IgD-negative memory B cell (primary cell): ENCODE results near the gene CATSPER3. TPM values are rescaled to one million over a fixed set of nuclear protein-coding genes. Genes with fewer than 3 reads are reported as not detected.
"Not testable (repeated sequence)": the region's sequence is repeated elsewhere in the genome, so short reads cannot be mapped to it uniquely, and the experiment has no call there.

Source experiments
- H3K27ac Mint-ChIP-seq, 3 donors: one replicate each; pipeline ENCODE4 v1.8.0; 2020 to 2022; ENCODE audit warnings: mild to moderate bottlenecking in 3 of 3, mixed read lengths in 3 of 3, moderate library complexity in 1 of 3
- H3K27me3 Mint-ChIP-seq: one replicate; pipeline ENCODE4 v1.8.0; 2021; ENCODE audit warnings: mixed read lengths
- H3K36me3 Mint-ChIP-seq: one replicate; pipeline ENCODE4 v1.8.0; 2020; ENCODE audit warnings: mild to moderate bottlenecking, mixed read lengths
- H3K4me1 Mint-ChIP-seq, 3 donors: one replicate each; pipeline ENCODE4 v1.8.0; 2020 to 2022; ENCODE audit warnings: mixed read lengths in 3 of 3, mild to moderate bottlenecking in 1 of 3
- H3K4me3 Mint-ChIP-seq, 4 donors: one replicate each; pipeline ENCODE4 v1.8.0; 2020 to 2022; ENCODE audit warnings: mild to moderate bottlenecking in 4 of 4, mixed read lengths in 4 of 4, moderate library complexity in 3 of 4
- H3K9me3 Mint-ChIP-seq, 3 donors: one replicate each; pipeline ENCODE4 v1.8.0; 2020 to 2021; ENCODE audit warnings: mixed read lengths in 3 of 3, mild to moderate bottlenecking in 1 of 3
- polyA plus RNA-seq: library from polyadenylated mRNA; unstranded; fragments of 300-500 nt; fragmentation: Illumina TruSeq; gene quantifications from one replicate; pipeline ENCODE4 v1.2.3, GENCODE V29; 2021

Gene CATSPER3
- polyA plus RNA-seq, 1 donor from 2014 or later = not detected

DNA sequence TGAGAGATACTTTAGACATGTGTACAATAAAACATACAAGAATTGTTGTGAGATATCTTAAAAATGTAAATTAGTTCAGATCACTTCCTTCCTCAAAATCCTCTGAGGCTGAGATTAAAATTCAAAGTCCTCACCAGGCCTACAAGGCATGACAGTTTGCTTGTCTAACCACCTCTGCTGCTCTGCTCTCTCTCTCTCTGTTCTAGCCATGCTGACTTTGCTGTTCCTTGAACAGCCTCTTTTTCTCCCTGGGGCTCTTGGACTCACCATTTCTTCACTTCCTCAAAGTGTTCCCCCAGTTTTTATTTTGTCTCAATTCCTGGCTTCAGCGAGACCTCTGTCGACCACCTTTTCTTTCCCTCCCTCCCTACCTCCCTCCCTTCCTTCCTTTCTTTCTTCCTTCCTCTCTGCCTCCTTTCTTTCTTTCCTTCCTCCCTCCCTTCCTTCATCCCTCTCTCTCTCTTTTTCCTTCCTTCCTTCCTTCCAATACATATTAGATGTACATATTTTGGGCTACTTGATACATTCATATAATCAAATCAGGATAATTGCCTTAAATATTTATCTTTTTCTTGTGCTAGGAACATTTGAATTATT is 27.0 kb downstream of the CATSPER3 start:
- peak overlapping the region in 2 of 4 donors; percentile 40 to 57 for H3K4me3 Mint-ChIP-seq
- H3K27ac Mint-ChIP-seq = no peak overlapping the region
- H3K4me1 Mint-ChIP-seq = peaks cover 14 to 16% (median 16%) of the 10 kb centered on the region in 3 donors
- no peaks in the 10 kb centered on the region for H3K36me3 Mint-ChIP-seq
- H3K9me3 Mint-ChIP-seq = peaks cover 0 to 6% (median 0%) of the 10 kb centered on the region in 3 donors
- no peaks in the 10 kb centered on the region for H3K27me3 Mint-ChIP-seq

DNA sequence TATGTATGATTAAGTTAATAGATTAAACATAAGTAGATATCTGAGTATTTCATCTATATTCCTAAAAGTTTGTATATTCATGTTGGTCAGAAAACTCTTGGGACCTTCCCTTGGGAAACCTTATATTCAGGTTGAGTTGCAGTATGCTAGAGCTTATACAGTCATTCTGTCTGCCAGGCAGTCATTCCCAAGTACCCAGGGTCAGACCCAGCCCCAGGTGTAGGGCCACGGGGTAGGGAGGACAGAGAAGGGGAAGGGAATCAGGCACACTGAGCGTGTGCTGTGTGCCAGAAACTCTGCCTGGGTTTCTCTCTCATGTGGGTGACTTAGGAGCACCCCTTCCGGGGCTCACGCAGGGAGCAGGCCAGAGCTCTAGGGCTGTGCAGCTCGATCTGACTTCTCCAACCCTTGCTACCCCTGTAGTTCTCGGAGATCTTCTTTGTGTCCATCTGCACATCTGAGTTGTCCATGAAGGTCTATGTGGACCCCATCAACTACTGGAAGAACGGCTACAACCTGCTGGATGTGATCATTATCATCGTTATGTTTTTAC is 28.2 kb downstream of the CATSPER3 start:
- Mint-ChIP-seq H3K27ac (no peak overlapping the region), H3K9me3 (peaks cover 0 to 4% (median 0%) of the 10 kb centered on the region in 3 donors), H3K36me3 (no peaks in the 10 kb centered on the region), H3K4me1 (peaks cover 14 to 16% (median 16%) of the 10 kb centered on the region in 3 donors), H3K27me3 (no peaks in the 10 kb centered on the region), H3K4me3 (no peak overlapping the region)

DNA sequence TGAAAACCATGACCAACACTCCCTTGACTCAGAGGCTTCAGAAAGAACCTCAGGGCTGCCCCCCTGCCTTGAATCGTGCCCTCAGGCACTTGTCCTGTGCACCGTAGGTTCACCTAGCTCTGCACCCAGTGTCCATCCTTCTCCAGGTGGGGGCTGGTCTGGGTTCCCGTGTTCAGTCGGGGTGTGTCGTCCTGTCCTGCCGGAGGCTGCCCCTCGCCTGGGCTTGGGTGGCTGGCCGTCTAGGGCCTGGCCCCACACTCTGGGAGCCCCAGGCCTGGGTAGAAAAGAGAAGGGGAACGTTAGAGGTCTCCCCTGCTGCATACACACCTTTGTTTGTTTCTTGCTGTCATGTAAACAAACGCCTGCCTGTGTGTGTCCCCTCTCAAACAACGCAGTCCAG is 29.3 kb downstream of the CATSPER3 start:
- H3K4me3 Mint-ChIP-seq = no peak overlapping the region
- H3K27me3 Mint-ChIP-seq = no peaks in the 10 kb centered on the region
- H3K27ac Mint-ChIP-seq = no peak overlapping the region
- peaks cover 14 to 16% (median 16%) of the 10 kb centered on the region in 3 donors for H3K4me1 Mint-ChIP-seq
- peaks cover 2% of the 10 kb centered on the region for H3K36me3 Mint-ChIP-seq
- no peaks in the 10 kb centered on the region for H3K9me3 Mint-ChIP-seq

DNA sequence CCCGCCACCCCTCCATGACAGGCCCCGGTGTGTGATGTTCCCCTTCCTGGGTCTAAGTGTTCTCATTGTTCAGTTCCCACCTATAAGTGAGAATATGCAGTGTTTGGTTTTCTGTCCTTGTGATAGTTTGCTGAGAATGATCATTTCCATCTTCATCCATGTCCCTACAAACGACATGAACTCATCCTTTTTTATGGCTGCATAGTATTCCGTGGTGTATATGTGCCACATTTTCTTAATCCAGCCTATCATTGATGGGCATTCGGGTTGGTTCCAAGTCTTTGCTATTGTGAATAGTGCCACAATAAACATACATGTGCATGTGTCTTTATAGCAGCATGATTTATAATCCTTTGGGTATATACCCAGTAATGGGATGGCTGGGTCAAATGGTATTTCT is 30.4 kb downstream of the CATSPER3 start:
- not testable (repeated sequence) for H3K27ac Mint-ChIP-seq, H3K4me3 Mint-ChIP-seq, H3K36me3 Mint-ChIP-seq, H3K27me3 Mint-ChIP-seq, H3K9me3 Mint-ChIP-seq
- peaks cover 14 to 16% (median 16%) of the 10 kb centered on the region in 3 donors for H3K4me1 Mint-ChIP-seq

DNA sequence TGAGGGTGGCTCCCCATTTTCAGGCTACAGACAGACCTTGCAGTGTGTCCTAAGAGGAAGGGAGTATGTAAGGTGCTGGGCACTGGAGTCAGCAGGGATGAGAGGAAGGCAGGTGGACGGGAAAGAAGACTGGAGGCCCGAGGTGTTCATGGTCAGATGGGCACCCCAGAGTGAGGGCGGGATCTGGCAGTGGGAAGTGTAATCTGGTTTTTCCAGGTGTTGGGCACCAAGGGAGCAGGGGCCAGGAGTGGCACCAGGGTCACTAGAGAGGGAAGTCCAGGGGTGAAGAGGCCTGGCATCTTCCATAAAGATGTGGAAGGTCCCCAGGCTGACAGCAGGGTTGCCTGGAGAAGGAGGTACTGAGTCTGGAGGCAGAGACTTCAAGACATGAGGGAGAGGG is 36.7 kb downstream of the CATSPER3 start:
- H3K9me3 Mint-ChIP-seq = peaks cover 0 to 2% (median 0%) of the 10 kb centered on the region in 3 donors
- peaks cover 0 to 1% (median 0%) of the 10 kb centered on the region in 3 donors for H3K4me1 Mint-ChIP-seq
- H3K4me3 Mint-ChIP-seq = no peak overlapping the region
- no peak overlapping the region for H3K27ac Mint-ChIP-seq
- H3K36me3 Mint-ChIP-seq = peaks cover 7% of the 10 kb centered on the region
- peaks cover 4% of the 10 kb centered on the region for H3K27me3 Mint-ChIP-seq

DNA sequence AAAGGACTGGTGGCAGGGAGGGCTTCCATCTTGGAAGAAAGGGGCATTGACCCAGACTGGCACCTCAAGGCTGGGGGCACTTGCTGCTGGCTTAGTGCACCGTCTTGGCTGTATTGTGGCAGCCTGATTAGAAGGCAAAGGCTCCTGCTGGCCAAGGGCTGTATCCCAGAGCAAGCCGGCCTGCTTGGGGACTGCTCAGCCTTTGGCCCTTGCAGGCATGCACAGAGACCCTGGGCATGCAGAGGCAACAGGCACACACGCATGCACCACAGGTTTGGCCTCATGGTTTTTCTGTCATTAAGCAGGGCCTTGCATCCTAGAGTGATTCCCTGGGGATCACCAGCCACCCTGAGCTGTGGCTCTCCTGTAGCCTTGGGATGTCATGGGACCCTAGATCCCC is 37.4 kb downstream of the CATSPER3 start:
- no peak overlapping the region for H3K4me3 Mint-ChIP-seq
- H3K9me3 Mint-ChIP-seq = peaks cover 0 to 2% (median 0%) of the 10 kb centered on the region in 3 donors
- H3K4me1 Mint-ChIP-seq = peaks cover 0 to 1% (median 0%) of the 10 kb centered on the region in 3 donors
- peaks cover 4% of the 10 kb centered on the region for H3K27me3 Mint-ChIP-seq
- H3K27ac Mint-ChIP-seq = no peak overlapping the region
- H3K36me3 Mint-ChIP-seq = peaks cover 7% of the 10 kb centered on the region

DNA sequence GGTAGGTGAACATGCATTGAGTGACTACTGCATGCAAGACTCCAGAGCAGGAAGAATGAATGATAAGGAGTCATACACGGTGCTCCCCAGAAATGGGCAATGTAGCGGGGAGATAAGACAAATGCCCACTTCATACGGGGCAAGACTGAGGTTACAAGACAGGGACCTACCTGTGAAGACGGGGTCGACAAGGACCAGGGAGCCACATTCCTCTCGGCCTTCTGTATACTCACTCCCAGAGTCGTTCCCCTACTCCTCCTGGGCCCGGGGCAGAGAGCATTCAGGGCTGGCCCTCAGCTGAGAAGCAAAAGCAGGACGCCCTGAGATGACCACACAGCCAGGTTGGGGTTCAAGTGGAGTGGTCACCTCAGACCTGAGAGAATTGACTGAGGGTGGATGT is 39.6 kb downstream of the CATSPER3 start:
- peaks cover 5% of the 10 kb centered on the region for H3K36me3 Mint-ChIP-seq
- H3K27ac Mint-ChIP-seq = no peak overlapping the region
- H3K27me3 Mint-ChIP-seq = peaks cover 4% of the 10 kb centered on the region
- H3K9me3 Mint-ChIP-seq = peaks cover 0 to 1% (median 0%) of the 10 kb centered on the region in 3 donors
- H3K4me1 Mint-ChIP-seq = peaks cover 0 to 1% (median 0%) of the 10 kb centered on the region in 3 donors
- no peak overlapping the region for H3K4me3 Mint-ChIP-seq

DNA sequence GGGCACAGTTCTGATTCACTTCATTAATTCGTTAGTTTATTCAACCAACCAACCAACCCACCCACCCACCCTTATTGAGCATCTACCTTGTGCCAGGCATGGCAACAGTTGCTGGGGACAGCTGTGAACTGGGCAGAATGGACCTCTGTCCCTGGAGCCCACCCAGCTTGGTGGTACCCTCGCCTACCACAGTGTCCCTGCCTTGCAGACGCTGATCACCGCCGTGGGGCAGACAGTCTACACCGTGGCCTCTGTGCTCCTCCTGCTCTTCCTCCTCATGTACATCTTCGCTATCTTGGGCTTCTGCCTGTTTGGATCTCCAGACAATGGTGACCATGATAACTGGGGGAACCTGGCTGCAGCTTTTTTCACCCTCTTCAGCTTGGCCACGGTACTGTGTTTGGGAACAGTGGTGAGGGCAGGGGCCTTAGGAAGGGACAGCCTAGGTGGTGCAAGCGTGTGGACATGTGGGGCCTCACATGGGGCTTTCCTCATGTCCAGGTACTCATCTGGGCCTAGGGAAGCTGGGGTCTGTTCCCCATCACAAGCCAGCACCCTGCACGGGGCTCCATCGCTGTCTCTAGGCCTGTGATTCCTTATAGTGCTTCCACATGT is 40.1 kb downstream of the CATSPER3 start:
- Mint-ChIP-seq H3K36me3 (peaks cover 2% of the 10 kb centered on the region), H3K27me3 (peaks cover 4% of the 10 kb centered on the region), H3K4me3 (no peak overlapping the region), H3K9me3 (no peaks in the 10 kb centered on the region), H3K27ac (no peak overlapping the region), H3K4me1 (peaks cover 0 to 1% (median 0%) of the 10 kb centered on the region in 3 donors)

DNA sequence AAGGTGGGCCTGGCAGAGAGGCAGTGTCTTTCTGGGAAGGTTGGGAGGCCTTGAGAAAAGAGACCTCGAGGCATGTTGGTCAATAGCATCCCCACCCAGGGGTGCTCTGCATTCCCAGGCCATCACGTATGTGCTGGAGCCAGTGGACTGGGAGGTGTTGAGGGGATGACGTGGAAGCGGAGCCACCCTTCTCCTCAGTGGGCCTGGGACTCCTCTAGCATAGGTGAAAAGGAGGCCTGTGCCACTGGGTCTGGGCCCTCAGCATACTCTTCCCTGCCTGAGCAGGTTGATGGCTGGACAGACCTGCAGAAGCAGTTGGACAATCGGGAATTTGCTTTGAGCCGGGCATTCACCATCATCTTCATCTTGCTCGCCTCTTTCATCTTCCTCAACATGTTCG is 40.8 kb downstream of the CATSPER3 start:
- Mint-ChIP-seq H3K27ac (no peak overlapping the region), H3K4me3 (no peak overlapping the region), H3K27me3 (peaks cover 4% of the 10 kb centered on the region), H3K9me3 (no peaks in the 10 kb centered on the region), H3K36me3 (peaks cover 2% of the 10 kb centered on the region), H3K4me1 (peaks cover 0 to 1% (median 0%) of the 10 kb centered on the region in 3 donors)

DNA sequence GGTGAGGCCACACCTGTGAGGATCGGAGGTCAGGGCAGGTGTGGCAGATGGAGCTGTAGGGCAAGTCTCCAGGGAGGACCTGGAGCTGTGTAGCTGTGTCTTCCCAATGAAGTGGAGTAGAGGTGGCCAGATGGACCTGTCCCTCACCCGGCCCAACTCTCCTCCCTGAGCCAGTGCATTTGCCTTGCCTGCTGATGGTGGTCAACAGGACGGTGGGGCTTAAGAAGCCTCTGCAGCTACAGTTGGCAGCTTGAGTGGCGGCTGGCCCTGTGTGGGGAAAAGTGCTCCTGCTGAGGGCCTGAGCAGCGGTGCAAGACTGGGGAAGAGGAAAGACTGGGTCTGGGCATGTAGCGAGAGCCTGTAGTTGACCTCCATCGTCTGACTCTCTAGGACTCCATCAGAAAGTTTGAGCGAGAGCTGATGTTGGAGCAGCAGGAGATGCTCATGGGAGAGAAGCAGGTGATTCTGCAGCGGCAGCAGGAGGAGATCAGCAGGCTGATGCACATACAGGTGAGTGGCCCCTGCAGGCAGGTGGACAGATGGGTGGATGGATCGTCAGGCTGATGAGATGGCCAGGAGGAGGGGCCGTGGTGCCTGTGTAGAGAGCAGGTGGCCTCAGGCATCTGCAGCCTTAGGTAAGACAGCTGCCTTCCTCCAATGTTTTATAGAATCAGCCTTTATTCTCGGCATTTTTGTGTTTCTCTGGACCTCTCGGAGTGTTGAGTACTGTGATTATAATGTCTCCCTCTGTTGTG is 41.5 kb downstream of the CATSPER3 start:
- Mint-ChIP-seq H3K27ac (no peak overlapping the region), H3K36me3 (peaks cover 2% of the 10 kb centered on the region), H3K27me3 (peaks cover 4% of the 10 kb centered on the region), H3K4me3 (no peak overlapping the region), H3K4me1 (peaks cover 0 to 1% (median 0%) of the 10 kb centered on the region in 3 donors), H3K9me3 (no peaks in the 10 kb centered on the region)

DNA sequence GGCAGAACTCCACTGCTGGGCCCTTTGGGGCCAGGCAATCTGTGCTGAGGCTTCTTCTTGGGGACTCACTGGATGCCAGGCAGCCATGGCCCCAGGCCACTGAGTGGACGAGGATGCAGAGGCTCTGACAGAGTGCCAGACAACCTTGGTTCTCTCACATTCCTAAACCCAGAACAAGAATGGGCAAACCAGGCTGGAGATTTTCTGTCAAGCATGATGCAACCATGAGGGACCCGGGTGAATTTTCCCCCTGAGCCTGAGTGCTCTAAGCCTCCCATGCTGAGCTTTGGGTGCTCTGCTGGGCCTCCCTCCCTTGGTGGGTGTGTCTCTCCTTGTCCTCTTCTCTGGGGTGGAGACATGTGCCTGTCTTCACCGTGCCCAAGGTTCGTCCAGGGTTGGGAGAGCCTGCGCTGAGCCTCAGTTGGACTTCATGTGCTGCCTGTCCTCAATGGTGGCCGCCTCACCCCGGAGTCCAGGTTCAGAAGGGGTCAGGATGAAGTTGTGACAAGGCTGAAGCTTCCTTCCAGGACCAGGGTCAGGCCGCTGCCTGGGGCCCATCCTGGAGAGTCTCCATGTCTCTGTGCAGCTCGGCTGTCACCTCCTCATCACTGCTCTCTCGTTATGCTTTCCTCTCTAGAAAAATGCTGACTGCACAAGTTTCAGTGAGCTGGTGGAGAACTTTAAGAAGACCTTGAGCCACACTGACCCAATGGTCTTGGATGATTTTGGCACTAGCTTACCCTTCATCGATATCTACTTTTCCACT is 42.2 kb downstream of the CATSPER3 start:
- no peak overlapping the region for H3K4me3 Mint-ChIP-seq
- H3K27ac Mint-ChIP-seq = no peak overlapping the region
- peaks cover 2% of the 10 kb centered on the region for H3K36me3 Mint-ChIP-seq
- peaks cover 2% of the 10 kb centered on the region for H3K27me3 Mint-ChIP-seq
- no peaks in the 10 kb centered on the region for H3K9me3 Mint-ChIP-seq
- H3K4me1 Mint-ChIP-seq = no peaks in the 10 kb centered on the region

DNA sequence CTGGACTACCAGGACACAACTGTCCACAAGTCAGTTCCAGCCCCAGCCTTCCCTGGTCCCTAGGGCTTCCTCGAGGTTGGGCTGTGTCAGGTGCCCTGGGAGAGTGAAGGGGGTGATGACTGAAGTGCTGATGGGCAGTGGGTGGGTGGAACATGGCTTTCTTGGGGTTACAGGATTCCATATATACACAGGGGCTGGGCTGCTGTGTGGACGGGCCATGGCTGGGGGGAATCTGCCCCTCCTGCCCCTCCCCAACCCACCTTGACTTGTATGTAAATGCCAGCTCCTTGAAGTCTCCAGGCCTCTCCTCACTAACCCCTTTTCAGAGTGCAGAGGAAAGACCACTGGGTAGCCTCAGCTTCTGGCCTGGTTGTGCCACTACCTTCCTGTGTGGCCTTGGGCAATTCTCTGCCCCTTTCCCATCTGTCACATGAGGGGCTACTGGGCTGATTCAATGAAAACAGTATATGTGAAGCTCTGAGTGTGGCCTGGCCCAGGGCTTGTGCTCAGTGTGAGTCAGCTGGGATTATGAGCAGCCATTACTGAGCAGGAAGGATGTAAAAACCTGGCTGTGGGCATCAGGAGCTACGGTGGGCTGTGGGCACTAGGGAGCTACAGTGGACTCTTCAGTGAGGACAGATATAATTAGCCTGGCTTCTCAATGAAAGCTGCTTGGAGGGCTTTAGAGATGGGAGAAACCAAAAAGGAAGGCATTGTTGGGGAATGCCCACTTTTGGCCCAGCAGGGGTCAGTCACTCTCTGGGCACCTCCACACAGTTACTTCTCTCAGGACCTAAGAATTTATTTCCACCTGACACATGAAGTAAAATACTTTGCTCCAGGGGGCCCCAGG is 43.0 kb downstream of the CATSPER3 start:
- Mint-ChIP-seq H3K27ac (no peak overlapping the region), H3K4me1 (no peaks in the 10 kb centered on the region), H3K4me3 (no peak overlapping the region)

DNA sequence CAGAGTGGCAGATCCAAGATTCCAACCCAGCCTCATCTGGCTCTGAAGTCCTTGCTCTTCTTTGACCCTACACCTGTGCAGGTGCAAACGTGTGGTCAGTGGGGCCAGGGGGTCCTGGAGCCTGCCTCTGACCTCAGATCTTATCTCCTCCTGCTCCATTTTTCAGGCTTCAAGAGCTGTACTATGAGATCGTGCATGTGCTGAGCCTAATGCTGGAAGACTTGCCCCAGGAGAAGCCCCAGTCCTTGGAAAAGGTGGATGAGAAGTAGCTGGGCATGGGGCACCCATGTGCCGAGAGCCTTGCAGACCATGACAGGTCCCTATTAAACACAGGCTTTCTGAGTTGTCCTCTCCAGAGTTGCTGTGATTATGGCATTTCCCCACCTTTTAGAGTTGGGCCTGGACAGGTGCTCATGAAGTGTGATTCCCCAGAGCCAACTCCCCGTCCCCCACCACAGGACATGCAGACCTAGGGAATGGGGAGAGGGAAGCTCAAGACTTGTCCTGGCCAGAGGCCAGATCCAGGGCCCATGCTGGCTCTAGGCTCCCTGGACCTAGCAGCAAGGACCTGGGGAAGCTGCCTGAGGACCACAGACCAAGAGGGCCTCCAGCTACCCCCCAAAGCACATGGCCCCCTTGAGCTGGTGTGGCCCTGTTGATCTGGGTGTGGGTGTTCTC is 43.8 kb downstream of the CATSPER3 start:
- Mint-ChIP-seq H3K27me3 (peaks cover 2% of the 10 kb centered on the region), H3K9me3 (no peaks in the 10 kb centered on the region), H3K36me3 (peaks cover 2% of the 10 kb centered on the region), H3K4me3 (no peak overlapping the region), H3K27ac (no peak overlapping the region), H3K4me1 (no peaks in the 10 kb centered on the region)

More for the DNA sequence above, 43.0 kb downstream of the CATSPER3 start:
- H3K36me3 Mint-ChIP-seq = peaks cover 2% of the 10 kb centered on the region
- H3K9me3 Mint-ChIP-seq = no peaks in the 10 kb centered on the region
- H3K27me3 Mint-ChIP-seq = peaks cover 2% of the 10 kb centered on the region
